Lower leg skin (tissue), 3 donors: ENCODE results near the gene FABP2.

Source experiments
- CTCF ChIP-seq, 3 donors: fragments of 450-650 bp; IDR thresholded peaks; one replicate each; pipeline ENCODE4 v1.5.1; 2016; ENCODE audit warnings: antibody characterized with exemption in 3 of 3, mild to moderate bottlenecking in 3 of 3, moderate library complexity in 2 of 3
- POLR2A ChIP-seq, 2 donors: fragments of 450-650 bp; IDR thresholded peaks; one replicate each; pipeline ENCODE4 v1.6.1; 2016 to 2017; ENCODE audit warnings: antibody characterized with exemption in 2 of 2, mild to moderate bottlenecking in 1 of 2, moderate library complexity in 1 of 2

- no peak for TF ChIP-seq CTCF (IDR thresholded peaks at IDR 0.05)
- TF ChIP-seq POLR2A (IDR thresholded peaks at IDR 0.05) = no peak
These were observed 6.9 kb downstream of the FABP2 start for GRCh38 chr4:119315036-119315435.
